Measurements from ENCODE around the gene PLXNA2. TPM values are rescaled to one million over a fixed set of nuclear protein-coding genes. Genes with fewer than 3 reads are reported as not detected.
A peak's percentile ranks its signal among the peaks of the same experiment; 100 is the strongest.

The PLXNA2 gene
- total RNA-seq, 1 experiment from 2014 or later, result 3.3 TPM

DNA sequence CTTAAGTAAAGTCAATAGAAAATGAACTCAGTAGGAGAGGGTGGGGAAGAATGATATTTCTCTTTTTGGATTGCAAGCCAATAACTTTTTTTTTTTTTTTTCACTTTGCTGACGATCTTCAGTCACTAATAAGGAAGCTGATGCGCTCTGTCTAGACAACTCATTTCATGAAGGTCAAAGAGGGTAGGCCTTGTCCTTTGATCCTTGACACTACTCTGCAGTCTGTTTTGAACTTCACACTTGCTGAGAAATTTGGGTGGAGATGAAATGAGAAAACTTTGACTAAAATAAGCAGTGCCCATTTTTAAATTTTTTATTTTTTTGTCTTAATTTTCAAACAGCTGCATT lies 20.9 kb upstream of the PLXNA2 start:
- no peak for DNase-seq (ENCODE audit: low read depth)

DNA sequence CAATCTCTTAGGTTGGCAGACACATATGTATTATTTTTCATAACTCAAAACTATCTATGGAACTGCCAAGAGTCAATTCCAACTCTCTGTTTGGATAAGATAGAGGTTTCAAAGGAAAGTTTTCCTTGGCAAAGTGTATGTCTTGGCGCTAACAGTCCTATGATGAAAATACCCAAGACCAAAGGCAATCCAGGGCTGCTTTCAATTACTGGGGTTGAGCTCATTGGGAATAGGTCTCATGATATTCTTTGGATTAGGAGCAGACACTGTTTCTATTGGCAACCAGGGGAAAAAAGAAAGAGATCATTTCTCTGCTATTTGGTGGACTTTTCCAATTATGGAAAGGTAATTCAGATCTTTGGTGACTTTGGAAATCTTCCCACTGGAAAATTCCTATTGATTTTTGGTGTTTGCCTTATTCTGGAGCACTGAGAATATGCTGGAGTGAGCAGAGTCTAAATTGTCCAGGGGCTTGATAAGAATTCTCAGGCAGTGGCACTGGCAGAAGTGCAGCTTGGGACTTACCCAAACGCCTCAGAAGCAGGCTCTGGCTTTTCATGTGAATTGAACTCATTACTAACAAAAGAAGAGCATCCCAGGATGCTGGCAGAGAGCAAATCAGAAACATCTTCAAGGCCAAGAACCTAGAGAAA lies 20.4 kb upstream of the PLXNA2 start:
- no peak for DNase-seq (ENCODE audit: low read depth)

DNA sequence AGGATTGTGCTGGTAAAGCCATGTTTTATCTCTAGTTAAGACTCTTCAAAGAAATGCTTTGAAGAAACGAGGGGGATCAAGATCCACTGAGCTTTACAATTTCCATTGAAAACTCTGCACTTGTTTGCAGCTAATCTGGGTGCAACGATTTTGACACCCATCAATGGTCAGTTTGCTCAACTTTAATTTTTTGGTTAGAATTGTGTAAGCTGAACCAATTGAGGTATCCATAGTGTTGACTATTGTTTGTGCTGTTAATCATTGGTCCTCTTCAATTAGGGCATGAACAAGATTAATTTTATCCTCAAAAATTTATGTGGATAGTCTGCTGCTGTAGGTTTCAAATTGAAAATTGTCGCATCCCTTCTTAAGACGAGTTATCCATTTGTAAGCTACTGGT lies 17.7 kb upstream of the PLXNA2 start:
- DNase-seq (ENCODE audit: low read depth), result no peak

DNA sequence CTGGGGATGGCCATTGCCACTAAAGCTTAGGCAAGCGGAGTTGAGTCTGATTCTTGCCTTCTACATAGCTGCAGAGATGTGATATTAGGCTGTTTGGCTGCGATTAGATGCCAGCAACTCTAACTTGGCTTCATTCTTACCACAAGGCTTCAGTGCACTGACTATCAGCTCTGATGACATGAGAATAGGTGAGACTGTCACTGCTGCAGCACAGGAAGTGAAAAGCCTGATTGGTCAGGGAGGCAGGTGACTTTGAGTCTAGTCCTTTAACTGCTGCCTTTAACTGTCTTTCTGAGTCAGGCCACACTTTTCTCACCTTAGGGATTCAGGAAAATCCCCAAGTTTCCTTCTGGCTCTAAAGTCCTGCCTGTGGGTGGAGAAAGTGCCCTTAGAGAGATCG lies 14.1 kb upstream of the PLXNA2 start:
- DNase-seq (ENCODE audit: low read depth), result no peak

DNA sequence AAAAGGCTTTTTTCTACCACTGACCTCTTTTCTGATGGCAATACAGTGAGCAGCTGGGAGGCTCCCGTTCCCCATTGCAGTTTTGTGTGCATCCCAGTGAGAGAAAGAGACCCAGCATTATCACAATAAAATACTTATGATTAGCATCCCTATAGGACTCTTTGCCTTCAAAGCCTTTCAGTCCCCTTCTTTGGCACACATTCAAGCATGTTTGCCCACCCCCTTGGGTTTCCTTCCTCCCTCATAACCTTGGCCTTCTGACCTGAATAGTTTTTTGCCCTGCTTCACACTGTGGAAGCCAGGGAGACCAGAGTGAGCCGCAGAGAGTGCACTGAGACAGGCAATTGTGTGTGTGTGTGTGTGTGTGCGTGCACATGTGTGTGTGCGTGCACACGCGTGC lies 13.2 kb upstream of the PLXNA2 start:
- no peak for DNase-seq (ENCODE audit: low read depth)

DNA sequence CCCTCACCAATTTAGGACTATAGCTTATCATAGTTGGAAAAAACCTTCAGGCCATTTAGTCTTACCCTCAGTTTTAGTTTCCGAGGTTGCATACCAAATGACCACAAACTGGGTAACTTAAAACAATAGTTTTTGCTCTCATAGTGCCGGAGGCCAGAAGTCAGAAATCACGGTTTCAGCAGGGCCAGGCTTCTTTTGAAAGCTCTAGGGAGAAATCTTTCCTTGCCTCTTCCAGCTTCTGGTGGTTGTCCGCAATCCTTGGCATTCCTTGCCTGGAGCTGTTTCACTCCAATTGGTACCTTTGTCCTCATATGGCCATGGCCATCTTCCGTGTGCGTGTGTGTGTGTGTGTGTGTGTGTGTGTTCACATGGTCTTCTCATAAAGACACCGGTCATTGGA lies 12.4 kb upstream of the PLXNA2 start:
- no peak for DNase-seq (ENCODE audit: low read depth)

DNA sequence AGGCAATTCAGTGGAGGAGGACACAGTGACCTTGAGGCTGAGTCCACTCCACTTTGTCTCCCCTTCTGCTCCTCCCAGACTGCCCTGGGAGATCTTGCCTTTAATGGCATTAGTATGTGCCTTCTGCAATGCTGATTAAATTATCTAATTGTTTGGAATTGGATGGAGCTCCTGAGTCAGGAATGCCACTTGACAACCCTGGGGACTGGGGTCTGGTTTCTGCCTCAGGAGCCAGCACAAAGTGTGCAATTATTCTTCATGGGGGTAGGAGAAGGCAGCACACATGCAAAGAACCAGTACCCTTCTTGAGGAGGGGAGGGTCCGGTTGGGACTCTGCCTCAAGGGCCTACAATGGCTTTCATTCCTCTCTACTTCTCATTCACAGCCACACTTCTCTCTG lies 11.9 kb upstream of the PLXNA2 start:
- no peak for DNase-seq (ENCODE audit: low read depth)

DNA sequence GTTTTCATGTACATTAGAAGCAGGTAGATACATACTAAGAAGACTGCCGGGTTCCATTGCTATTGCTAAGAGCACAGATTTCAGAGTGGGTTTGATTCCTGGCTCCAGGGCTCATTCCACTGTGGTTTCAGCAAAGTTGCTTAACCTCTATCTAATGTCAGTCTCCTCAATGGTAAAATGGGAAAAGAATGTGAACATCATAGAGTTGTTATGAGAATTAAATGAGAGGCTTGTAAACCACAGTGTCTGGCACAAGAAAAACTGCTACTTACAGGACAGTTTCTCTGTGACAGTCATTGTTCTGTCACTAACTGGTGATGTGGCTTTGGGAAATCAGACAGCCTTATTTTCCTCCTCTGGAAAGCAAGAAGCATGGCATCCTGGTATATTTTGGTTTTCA lies 10.7 kb upstream of the PLXNA2 start:
- DNase-seq (ENCODE audit: low read depth), result no peak

DNA sequence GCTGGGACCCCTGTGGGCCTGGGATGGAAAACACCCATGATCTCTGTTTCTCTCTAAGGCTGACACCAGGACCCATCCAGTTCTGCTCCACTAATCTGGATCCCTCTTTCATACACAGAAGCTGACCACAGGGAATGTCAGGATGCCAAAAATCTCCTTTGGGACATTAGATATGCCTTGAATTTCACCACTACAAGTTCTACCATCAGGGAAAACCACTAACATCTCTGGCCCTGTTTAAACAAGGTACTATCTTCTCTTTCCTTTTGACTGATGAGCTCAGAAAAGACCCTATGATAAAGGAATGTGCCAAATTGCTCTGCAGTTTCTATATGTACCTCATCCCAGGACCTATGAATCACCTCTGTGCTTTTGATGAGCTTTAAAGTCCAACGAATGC lies 10.2 kb upstream of the PLXNA2 start:
- DNase-seq (ENCODE audit: low read depth), result no peak

DNA sequence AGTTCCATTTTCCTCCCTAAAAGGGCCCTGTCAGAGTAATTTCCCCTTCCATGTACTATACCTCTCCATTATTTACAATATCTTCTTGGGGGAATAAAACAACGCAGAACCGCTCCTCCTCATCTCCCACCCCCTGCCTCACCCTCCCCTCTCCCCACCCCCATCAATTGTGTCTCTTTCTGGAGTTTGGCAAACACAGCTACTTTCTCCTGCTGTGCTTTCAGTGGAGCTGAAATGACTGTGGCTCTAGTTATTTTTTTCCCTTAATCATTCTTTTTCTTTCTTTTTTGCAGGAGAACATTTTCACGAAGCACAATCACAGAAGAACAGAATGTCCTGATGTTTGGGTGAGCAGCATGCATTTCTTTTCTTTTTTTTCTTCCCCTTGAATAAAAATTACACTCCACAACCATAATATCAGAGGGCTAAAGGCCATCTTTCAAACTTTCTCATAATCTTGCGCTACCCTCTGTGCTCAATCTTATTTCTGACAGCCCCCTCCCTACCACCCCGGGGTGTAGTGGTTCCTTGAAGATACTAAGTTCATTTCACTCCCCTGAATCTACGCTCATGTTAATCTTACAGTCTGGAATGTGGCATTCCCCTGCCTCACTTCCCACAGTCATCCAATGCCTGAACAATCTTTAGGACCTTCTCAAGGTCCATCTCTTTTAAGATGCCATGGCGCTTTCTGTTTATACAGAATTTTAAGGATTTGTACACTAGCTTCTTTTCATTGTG lies 8.8 kb upstream of the PLXNA2 start:
- no peak for DNase-seq (ENCODE audit: low read depth)

DNA sequence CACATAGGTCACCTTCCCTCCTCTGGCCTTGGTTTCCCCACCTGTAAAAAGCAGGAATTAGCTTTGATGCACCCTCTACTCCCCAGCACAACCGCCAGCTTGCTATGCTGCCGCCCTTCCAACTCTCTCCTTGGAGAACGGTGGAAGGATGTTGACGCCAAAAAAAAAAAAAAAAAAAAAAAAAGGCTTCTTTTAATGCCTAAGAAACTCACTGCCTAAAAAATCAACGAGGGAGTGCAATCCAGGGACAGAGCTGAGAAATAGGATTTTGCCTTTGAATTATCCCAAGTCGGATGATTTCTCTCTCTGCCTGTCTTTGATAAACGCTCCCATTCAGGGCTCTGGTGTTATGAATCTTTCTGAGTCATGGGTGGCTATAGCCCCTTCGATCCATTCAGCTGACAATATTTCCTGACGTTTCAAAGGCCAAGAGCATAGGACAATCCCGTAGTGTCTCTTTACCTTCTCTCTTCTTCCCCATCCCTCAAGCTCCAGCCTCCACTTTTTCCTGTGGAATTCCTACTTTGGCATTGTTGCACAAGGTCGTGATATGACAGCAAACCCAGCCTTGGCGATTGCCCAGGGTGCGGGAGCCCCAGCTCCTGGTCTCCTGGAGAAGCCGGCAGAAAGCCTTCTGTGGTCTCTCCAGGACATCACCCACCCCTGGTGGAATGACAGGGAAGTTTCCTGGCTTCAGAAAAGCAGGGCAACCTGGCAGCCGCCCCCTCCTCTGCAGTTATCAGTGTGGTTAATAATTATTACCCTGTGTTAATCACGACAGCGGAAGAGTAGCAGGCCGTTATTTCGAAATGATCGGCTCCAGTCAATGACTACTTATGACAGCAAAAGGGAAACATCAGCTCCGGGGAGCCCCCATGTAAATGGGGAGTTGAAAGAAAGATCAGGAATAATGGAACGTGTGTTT lies 8.0 kb upstream of the PLXNA2 start:
- peak; percentile 35 for DNase-seq (ENCODE audit: low read depth)

DNA sequence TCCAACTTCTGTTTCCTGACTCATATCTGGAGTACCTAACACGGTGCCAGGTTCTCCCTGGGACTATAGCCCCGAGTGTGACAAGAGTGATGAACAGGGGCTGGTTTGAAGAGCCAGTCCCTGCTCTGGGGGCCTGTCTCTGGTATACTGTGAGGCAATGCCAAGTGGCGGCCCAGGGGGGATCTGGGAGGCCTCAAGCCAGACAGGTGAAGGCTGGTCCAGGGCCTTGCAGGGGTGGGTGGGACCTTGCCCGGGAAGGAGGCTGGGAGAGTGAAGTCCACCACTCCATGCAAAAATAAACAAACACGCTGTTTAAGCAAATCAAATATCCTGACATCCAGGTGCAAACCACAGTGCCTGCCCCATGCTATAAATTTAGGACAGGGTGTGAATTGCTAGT lies 6.8 kb upstream of the PLXNA2 start:
- no peak for DNase-seq (ENCODE audit: low read depth)

DNA sequence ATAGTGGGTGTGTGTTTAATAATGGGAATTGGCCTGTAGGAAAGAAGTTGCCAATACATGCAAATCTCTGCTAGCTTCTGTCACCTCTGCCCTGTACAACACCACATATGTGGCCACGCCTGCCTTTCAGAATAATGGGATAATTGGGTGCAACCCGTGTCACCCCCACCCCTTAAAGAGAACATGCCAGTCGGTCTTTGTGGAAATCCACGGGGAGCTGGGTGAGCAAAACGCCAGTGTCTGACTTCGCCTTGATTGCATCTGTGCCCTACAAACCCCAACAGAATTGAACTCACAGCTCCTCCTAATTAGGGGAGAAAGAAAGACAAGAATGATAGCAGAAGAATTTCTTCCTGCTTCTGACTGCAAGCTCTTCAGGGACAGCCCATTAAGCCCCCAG lies 6.4 kb upstream of the PLXNA2 start:
- no peak for DNase-seq (ENCODE audit: low read depth)

DNA sequence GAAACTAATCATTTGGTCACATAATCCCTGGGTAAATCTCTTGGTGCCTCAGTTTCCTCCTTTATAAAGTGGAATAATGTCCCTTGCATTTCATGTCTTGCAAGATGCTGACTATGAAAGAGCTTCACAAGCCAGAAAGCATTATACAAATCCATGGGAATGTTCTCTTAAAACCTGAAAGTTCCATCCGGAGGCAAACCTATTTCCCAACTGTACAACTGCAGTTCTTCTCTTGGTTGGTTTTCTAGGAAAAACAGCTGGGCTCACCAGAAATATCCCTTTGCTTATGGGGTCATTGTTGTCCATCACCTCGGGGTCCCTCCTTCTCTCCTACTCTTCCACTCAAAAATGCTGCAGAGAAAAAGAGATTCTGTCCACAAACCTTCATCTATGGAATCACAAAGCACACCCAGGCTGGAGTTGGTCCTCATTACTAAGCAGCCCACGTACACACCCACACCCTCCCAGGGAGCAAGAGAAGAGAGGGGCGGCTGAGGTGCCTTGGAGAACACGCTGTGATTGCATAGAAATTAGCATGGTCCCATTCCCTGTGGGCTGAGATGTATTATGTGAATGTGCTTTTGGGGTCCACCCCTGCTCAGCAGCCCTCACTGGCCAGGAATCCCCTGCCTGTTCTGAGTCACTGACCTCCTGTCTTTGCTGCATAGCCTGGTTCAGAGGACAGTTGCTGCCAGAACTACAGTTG lies 5.0 kb upstream of the PLXNA2 start:
- DNase-seq (ENCODE audit: low read depth), result no peak

DNA sequence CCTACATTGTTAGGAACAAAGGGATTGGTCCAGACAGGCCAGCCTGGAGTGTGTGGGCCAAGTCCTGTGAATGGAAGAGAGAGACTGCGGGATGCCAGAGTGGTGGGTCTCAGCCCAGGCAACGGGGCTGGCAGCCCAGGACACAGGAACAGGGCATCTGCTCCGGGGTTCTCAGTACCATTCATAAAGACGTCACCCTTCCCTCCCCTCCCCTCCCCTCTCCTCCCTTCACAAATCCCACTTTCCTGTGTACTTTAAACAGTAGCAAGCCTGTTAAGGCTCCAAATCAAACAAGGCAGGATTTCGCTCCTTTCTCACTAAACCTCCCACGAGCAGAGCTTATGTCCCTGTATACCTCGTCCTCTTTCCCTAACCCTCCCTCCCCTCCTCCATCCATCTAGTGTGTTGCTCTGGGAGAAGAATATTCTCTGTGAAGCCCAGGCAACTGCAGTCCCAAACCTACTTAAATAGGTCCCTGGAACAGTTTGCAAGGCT lies 4.2 kb upstream of the PLXNA2 start:
- no peak for DNase-seq (ENCODE audit: low read depth)

DNA sequence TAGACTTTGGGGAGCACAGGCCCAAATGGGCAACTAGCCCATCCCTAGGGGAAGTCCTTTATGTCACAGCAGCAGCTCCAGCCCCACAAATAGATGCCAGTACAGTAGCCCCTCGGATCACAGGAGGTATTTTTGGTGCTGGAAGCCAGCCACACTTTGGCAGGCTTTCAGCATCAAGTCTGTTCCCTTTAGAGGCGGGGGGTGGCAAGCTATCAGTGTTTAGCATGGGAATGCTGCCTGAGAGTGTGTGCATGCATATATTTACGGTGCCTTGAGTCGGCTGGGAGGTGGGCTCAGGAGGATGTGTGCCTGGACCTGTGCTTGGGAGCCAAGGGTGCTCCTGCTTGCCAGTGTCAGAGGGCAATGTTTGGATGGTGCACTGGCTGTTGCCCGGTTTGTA lies 3.5 kb upstream of the PLXNA2 start:
- DNase-seq (ENCODE audit: low read depth), result no peak

DNA sequence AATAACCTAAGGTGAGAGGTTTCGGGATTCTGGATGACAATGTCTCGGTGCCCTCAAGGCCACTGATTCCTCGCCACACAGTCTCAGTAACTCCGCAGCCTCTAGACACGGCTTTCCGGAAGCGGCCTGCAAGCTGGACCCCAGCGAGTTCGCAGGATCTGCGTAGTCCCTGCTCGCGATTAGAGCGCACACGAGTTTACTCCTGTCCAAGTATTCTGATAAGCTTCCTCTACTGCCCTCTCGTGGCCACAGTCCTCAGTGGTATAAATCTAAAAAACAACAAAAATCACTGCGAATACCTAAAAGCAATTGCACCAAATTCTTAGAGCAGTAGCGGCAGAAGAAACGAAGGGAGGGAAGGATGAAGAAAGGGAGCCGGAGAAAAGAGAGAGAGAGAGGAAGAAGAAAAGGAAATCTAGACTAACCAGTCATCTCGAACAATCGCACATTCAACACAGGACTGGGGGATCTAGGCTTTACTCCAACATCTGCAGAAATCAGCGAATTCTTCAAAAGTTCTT lies 1.1 kb upstream of the PLXNA2 start:
- peak; percentile 90 for DNase-seq (ENCODE audit: low read depth)

DNA sequence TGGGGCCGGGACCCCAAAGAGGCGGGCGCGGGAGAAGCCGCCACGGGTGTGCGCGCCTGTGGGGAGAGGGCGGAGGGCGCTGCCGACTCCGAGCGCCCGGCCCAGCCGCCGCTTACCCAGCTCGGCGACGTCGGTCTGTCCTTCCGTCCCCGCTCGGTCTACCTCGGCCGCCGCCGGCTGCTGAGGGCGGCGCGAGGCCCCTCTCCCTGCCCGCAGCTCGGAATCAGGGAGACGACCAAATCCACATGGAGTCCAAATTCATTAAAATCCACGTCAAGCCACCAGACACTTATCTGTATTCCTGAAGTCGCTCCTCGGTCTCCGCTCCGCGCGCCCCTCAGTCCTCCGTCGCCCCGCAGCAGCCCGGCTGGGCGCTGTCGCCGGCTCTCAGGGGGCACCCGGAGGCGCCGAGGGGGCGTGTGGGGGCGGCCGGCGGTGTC lies 637 bp downstream of the PLXNA2 start:
- DNase-seq (ENCODE audit: low read depth), result peak; percentile 39

DNA sequence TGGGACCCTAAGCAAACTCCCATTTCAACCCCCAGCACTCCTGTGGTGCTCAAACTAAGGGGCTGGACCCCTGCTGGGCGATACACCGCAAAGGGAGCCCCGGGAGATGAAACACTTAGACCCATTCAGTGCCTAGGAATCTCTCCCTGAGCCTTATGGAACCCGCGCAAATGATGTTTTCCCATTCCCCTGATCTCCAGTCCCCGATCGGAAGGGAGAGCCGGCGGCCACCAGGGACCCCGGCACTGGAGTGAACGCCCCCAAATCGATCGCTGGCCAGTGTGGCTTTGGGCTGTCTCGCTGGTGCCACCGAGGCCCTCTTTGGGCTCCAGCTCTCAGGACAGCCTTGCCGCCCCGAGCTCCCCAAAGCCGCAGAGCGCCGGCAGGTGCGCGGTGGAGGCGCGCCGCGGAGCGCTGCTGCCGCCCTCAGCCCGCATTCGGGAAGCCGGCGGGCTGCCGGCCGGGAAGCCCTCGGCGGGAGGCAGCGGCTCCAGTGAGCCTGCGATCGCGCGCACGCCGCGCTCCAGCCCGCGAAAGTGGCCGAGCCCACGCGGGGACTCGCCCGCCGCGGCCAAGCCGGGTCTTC lies 1.1 kb downstream of the PLXNA2 start:
- peak; percentile 58 for DNase-seq (ENCODE audit: low read depth)

DNA sequence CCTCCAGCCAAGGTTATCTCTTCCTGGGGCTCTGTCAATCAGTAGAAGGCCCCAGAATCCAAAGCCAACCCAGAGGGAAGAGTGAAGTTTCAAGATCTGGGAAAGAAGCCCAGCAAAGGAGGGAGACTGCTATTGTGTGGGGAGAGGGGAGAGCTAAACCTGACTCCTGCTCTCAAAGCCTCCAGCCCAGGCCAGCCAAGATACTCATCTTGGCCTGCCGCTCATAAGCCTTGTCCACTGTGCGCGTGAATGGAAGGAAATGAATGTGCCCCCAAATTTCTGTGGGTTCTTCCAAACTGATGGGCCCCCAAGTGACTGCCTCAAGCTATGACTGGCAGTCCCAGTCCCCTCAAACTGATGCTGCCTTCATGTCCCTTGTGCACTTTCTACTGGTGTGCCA lies 2.0 kb downstream of the PLXNA2 start:
- no peak for DNase-seq (ENCODE audit: low read depth)

DNA sequence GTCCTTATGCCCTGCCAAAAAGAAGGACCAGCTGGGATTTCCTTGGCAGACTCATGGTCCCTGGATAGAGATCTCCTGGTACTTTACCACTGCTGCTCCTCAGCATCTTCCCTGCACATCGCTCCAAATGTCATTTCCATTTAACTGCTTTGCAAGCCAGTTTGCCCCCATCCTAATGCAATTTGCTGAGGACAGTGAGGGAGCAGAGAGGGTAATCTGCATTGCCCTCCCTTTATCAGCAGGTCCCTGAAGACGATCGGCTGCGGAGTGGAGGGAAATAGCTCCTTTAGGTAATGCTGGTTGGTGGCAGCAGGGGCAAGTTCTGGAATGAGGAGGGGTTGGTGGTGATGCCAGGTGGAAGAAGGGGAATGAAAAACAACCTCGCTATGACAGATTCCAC lies 2.7 kb downstream of the PLXNA2 start:
- DNase-seq (ENCODE audit: low read depth), result no peak

All from Daoy (cell line).